Keratinocyte (primary cell): ENCODE measurements around the gene POLD2. TPM values are rescaled to one million over a fixed set of nuclear protein-coding genes. Genes with fewer than 3 reads are reported as not detected.

Experiments used
- DNase-seq: peaks from one replicate; pipeline ENCODE4 v3.0.0-alpha.2; 2011; ENCODE audit warnings: low read depth, missing footprints, low spot score
- FAIRE-seq: peaks from 2 replicates; lab custom pipeline; 2011; peaks lifted over from hg19 to GRCh38; lab: Jason Lieb, UNC
- H2AFZ ChIP-seq: 2 replicates; pipeline ENCODE4 v1.6.0; 2012; ENCODE audit warnings: low read length, control low read depth, inconsistent platforms; ENCODE audit not compliant: control insufficient read depth
- H3K27ac ChIP-seq: 2 replicates; pipeline ENCODE4 v1.5.1; 2011; ENCODE audit warnings: low read length; ENCODE audit not compliant: control insufficient read depth, insufficient read depth
- H3K27me3 ChIP-seq: 3 replicates; pipeline ENCODE4 v1.6.0; 2011; ENCODE audit warnings: low read length; ENCODE audit not compliant: control insufficient read depth, insufficient read depth; ENCODE audit errors: extremely low read depth
- H3K36me3 ChIP-seq, 2 experiments: 2 replicates in 1 of 2; 3 replicates in 1 of 2; pipeline ENCODE4 v1.5.1; 2011; ENCODE audit warnings: low read length in 2 of 2, mild to moderate bottlenecking in 1 of 2; ENCODE audit not compliant: control insufficient read depth in 2 of 2, insufficient read depth in 2 of 2; ENCODE audit errors: extremely low read depth in 1 of 2
- H3K4me1 ChIP-seq: 3 replicates; pipeline ENCODE4 v1.5.1; 2011; ENCODE audit warnings: low read length; ENCODE audit not compliant: control insufficient read depth, insufficient read depth; ENCODE audit errors: extremely low read depth
- H3K4me2 ChIP-seq: 3 replicates; pipeline ENCODE4 v1.6.0; 2011; ENCODE audit warnings: low read depth, low read length; ENCODE audit not compliant: control insufficient read depth, insufficient read depth; ENCODE audit errors: extremely low read depth
- H3K4me3 ChIP-seq, 3 experiments: fragments of 200-600 bp in 1 of 3; sonication (generic) in 1 of 3; 2 replicates in 2 of 3; 3 replicates in 1 of 3; pipeline ENCODE4 v1.5.1; 2011 to 2016; ENCODE audit warnings: low read length in 3 of 3, mild to moderate bottlenecking in 3 of 3, control low read depth in 2 of 3, inconsistent platforms in 1 of 3, low read depth in 1 of 3, mixed read lengths in 1 of 3, mixed run types in 1 of 3, moderate library complexity in 1 of 3; ENCODE audit not compliant: control insufficient read depth in 2 of 3, insufficient read depth in 2 of 3; ENCODE audit errors: extremely low read depth in 1 of 3
- H3K79me2 ChIP-seq: 2 replicates; pipeline ENCODE4 v1.6.0; 2012; ENCODE audit warnings: low read length; ENCODE audit not compliant: control insufficient read depth, insufficient read depth
- H3K9ac ChIP-seq: 3 replicates; pipeline ENCODE4 v1.6.0; 2011; ENCODE audit warnings: low read length; ENCODE audit not compliant: control insufficient read depth, insufficient read depth; ENCODE audit errors: extremely low read depth
- H3K9me1 ChIP-seq: 3 replicates; pipeline ENCODE4 v1.6.0; 2011; ENCODE audit warnings: low read length; ENCODE audit not compliant: control insufficient read depth, insufficient read depth; ENCODE audit errors: extremely low read depth
- H3K9me3 ChIP-seq: 2 replicates; pipeline ENCODE4 v1.5.1; 2012; ENCODE audit warnings: low read depth, low read length; ENCODE audit not compliant: control insufficient read depth
- H4K20me1 ChIP-seq: 3 replicates; pipeline ENCODE4 v1.6.0; 2011; ENCODE audit warnings: low read length; ENCODE audit not compliant: control insufficient read depth, insufficient read depth; ENCODE audit errors: extremely low read depth
- CTCF ChIP-seq, 3 experiments: IDR thresholded peaks in 1 of 3; conservative IDR thresholded peaks in 1 of 3; optimal IDR thresholded peaks in 1 of 3; 2 replicates in 2 of 3; 3 replicates in 1 of 3; pipeline versions ENCODE3 to v1.5.1; 2011; ENCODE audit warnings: low read length in 3 of 3, mild to moderate bottlenecking in 3 of 3, moderate library complexity in 2 of 3, control low read depth in 1 of 3, inconsistent platforms in 1 of 3; ENCODE audit not compliant: insufficient read depth in 2 of 3; ENCODE audit errors: extremely low read depth in 1 of 3
- EZH2 ChIP-seq: IDR thresholded peaks from one replicate; pipeline ENCODE4 v1.6.1; 2012; ENCODE audit warnings: inconsistent platforms, mild to moderate bottlenecking, low read length, moderate library complexity
- dilution Hi-C: fragments of 300-500 bp; cut with MboI; formaldehyde crosslinking; loops from one replicate; pipeline ENCODE4 v1.7.0; 2020; ENCODE audit warnings: low sequenced_read_pairs; ENCODE audit not compliant: extremely low pct_ligation_motif_present
- polyA plus RNA-seq, 5 experiments: library from polyadenylated mRNA; depleted of rRNA in 3 of 5; stranded (reverse) in 3 of 5; stranded (forward) in 1 of 5; unstranded in 1 of 5; fragments of >200 nt; gene quantifications; 1 replicate in 1 of 5; 2 replicates in 3 of 5; 3 replicates in 1 of 5; pipeline versions ENCODE4 v1.2.1 to v1.2.3, GENCODE V29; 2011 to 2012; ENCODE audit warnings: missing spikeins in 2 of 5, low read depth in 1 of 5, low replicate concordance in 1 of 5

Gene POLD2
- polyA plus RNA-seq, 1 donor (not counting 4 experiments of a cell fraction or from before 2014, with no cell fraction given), result 158 TPM

GRCh38 chr7:44075296-44076075 lies 47.9 kb downstream of the POLD2 start:
- dilution Hi-C loops, result no loop called here
- Histone ChIP-seq H3K36me3 (peaks cover 6 to 24% of the 10 kb centered on the region in 2 experiments), H3K27me3 (no peaks in the 10 kb centered on the region), H3K4me1 (peaks cover 36% of the 10 kb centered on the region), H3K27ac (no peak overlapping the region), H3K4me2 (no peak overlapping the region), H2AFZ (no peak overlapping the region), H3K9me3 (no peaks in the 10 kb centered on the region), H3K79me2 (no peaks in the 10 kb centered on the region), H4K20me1 (no peaks in the 10 kb centered on the region), H3K9ac (no peak overlapping the region), H3K9me1 (peaks cover 3% of the 10 kb centered on the region), H3K4me3 (no peak overlapping the region)
- FAIRE-seq (no peak), DNase-seq (no peak)
- TF ChIP-seq EZH2, result no peak
- TF ChIP-seq CTCF (optimal IDR thresholded peaks at IDR 0.05 in 1 of 3, IDR thresholded peaks at IDR 0.05 in 1 of 3, conservative IDR thresholded peaks at IDR 0.05 in 1 of 3; ENCODE audit: extremely low read depth in 1 of 3, insufficient read depth in 2 of 3, low read length in 3 of 3), result no peak

GRCh38 chr7:44074349-44074695 lies 49.0 kb downstream of the POLD2 start:
- H3K9me1 ChIP-seq, result peaks cover 3% of the 10 kb centered on the region
- no peaks in the 10 kb centered on the region for H3K27me3 ChIP-seq
- no peak overlapping the region for H3K27ac ChIP-seq
- H2AFZ ChIP-seq, result no peak overlapping the region
- no peaks in the 10 kb centered on the region for H3K79me2 ChIP-seq
- peaks cover 6 to 21% of the 10 kb centered on the region in 2 experiments for H3K36me3 ChIP-seq
- H3K4me2 ChIP-seq, result no peak overlapping the region
- TF ChIP-seq CTCF (optimal IDR thresholded peaks at IDR 0.05 in 1 of 3, IDR thresholded peaks at IDR 0.05 in 1 of 3, conservative IDR thresholded peaks at IDR 0.05 in 1 of 3; ENCODE audit: extremely low read depth in 1 of 3, insufficient read depth in 2 of 3, low read length in 3 of 3), result no peak
- TF ChIP-seq EZH2, result no peak
- H3K4me1 ChIP-seq, result peaks cover 36% of the 10 kb centered on the region
- no peaks in the 10 kb centered on the region for H4K20me1 ChIP-seq
- DNase-seq (no peak), FAIRE-seq (no peak)
- H3K9ac ChIP-seq, result no peak overlapping the region
- dilution Hi-C loops, result no loop called here
- H3K9me3 ChIP-seq, result no peaks in the 10 kb centered on the region
- H3K4me3 ChIP-seq, result no peak overlapping the region
